GM13977 (cell line): ENCODE data around the gene CACTIN.

ENCODE experiments used
- DNase-seq: peaks from one replicate; pipeline ENCODE4 v3.0.0; 2012; ENCODE audit warnings: low spot score
- in situ Hi-C: fragments of 300-500 bp; cut with MboI; formaldehyde crosslinking; loops from one replicate; pipeline ENCODE4 v1.12.0; 2022; ENCODE audit warnings: low sequenced_read_pairs, low pct_unique_long_range_greater_than_20kb, mixed read lengths, inconsistent platforms; ENCODE audit not compliant: unreplicated experiment
- TF ChIP-seq, protein P1 (sequence below): IDR thresholded peaks from 2 replicates; pipeline ENCODE4 v1.5.1; 2012; ENCODE audit warnings: mild to moderate bottlenecking, control low read depth; ENCODE audit not compliant: insufficient read depth; ENCODE audit errors: extremely low read depth, missing control alignments

CACTIN gene

DNA sequence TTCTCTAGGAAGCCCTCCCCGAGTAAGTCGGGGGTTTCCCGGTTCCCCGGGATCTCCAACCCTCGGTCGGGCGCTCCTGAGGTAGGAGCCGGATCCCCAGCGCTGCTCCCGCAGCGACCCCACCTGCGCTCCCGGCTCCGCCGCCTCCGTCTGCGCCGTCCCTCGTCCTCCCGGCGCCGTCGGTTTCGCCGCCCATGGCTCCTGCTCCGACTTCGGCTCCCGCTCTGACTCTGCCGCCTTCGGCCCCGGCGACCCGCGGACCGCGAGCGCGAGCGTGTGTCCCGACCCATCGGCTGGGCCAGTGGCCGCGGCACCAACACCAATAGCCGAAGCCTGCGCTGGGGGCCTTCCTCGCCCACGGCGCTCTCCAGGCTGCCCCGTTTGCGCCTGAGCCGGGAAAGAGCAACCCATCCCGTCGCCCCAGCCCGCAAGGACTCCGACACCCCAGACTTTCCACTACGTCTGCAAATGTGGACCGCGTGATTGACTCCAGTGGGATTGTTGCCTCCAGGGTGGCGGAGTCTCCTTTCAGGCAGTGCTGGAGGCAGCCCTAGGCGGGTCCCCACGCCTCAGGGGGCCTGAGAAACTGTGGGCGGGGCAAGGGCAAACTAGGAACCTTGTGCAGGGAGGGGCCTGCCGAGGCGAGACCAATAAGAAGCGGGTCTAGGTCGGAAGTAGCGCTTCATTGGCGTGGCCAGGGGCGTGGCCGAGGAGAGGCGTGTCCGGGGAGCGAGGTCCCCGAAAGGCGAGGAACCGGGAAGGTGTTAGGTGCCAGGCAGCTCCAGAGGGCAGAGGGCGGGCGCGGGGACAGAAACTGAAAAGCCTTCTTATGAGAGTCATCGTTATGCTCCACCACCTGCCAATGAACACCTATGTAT lies at the start of gene CACTIN:
TSS of gene CACTIN (minus strand) at position 318 of the 878 bp plus-strand sequence. CDS start at position 290, 28 bp downstream.
- TF ChIP-seq, protein P1, sequence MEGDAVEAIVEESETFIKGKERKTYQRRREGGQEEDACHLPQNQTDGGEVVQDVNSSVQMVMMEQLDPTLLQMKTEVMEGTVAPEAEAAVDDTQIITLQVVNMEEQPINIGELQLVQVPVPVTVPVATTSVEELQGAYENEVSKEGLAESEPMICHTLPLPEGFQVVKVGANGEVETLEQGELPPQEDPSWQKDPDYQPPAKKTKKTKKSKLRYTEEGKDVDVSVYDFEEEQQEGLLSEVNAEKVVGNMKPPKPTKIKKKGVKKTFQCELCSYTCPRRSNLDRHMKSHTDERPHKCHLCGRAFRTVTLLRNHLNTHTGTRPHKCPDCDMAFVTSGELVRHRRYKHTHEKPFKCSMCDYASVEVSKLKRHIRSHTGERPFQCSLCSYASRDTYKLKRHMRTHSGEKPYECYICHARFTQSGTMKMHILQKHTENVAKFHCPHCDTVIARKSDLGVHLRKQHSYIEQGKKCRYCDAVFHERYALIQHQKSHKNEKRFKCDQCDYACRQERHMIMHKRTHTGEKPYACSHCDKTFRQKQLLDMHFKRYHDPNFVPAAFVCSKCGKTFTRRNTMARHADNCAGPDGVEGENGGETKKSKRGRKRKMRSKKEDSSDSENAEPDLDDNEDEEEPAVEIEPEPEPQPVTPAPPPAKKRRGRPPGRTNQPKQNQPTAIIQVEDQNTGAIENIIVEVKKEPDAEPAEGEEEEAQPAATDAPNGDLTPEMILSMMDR = no peak
- in situ Hi-C loops = no loop called here
- peak; percentile 100 for DNase-seq

DNA sequence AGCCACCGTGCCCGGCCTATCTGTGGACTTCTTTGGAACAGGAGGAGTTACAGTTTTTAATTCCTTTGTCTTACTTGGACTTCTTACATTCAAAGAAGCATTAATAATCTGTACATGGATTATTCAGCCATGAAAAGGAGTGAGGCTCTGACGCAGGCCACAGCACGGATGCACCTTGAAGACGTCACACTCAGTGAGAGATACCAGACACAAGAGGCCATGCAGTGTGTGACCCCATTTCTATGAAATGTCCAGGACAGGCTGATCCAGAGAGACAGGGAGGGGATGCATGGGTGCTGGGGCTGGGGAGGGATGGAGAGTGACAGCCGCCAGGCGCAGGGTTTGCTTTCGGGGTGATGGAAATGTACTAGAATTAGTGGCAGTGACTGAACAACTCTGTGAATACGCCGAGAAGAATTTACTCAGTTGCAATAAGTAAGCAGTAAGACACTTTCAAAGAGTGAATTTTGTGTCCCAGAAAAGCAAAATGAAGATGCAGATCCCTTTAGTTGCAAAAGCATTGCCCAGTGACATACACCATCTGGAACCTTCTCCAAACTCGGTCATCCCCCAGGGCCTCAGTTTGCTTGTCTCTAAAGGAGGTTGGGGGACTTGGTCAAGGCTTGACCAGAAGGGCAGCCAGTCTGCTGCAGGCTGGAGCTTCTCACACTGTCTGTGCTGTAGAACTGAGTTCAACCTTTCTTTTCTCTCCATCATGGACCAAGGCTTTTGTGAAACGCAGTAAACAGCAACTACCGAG lies 48.4 kb upstream of the CACTIN start:
- no peak for DNase-seq
- in situ Hi-C loops = no loop called here
- TF ChIP-seq, protein P1 = no peak

DNA sequence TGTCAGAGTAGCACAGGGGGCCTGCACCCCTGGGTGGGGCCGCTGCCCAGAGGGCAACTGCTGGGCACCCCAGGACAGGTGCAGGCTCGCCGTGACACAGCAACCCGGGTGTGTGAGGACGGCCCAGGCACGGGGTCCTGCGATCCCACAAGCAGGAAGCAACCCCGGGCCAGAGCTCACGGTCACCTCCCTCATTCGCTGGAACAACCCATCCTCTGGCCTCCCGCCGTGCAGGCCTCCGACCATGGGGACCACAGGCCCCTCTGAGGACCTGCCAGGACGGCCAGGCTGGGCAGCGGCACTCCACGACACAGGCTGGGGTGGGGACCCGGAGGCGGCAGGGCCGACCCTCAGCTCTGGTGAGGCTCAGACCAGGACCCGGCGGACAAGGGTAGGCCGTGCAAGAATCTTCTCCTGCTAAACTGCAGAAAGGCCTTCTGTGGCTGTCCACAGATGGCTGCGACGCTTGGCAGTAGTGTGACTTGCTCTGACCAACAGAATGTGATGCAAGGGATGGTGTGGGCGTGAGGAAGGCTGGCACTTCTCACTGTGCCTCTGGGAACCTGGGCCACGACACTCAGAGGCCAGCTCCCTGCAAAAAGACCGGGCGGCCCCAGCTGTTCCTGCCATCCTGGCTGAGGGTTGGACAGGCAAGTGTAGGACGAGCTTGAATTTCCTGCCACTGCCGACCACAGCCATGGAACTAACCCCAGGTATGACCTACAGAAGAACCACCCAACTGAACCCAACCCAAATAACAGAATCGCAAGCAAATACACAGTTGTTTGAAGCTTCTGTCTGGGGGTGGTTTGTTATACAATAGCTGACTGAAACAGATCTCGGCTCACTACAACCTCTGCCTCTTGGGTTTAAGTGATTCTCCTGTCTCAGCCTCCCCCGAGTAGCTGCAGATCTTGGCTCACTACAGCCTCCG lies 47.2 kb upstream of the CACTIN start:
- in situ Hi-C loops = no loop called here
- no peak for DNase-seq
- TF ChIP-seq, protein P1 = no peak

DNA sequence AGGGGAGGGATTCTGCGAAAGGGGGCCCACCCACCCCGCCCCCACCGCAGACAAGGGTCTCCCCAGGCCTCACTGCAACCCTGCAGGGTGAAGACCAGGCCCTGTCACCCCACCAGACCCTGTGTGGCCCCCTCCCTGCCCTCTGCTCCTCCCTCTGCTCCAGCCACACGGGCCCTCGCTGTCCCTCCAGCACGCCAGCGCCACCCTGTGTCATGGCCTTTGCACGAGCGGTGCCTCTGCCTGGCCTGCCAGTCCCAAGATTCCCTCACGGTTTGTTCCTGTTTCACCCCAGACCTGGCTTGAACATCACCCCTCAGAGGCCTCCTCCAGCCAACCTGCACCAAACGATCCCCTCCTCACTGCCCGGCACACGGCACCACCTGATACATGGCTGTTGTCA lies 46.4 kb upstream of the CACTIN start:
- DNase-seq = no peak
- TF ChIP-seq, protein P1 = peak; percentile 17
- in situ Hi-C loops = no loop called here

DNA sequence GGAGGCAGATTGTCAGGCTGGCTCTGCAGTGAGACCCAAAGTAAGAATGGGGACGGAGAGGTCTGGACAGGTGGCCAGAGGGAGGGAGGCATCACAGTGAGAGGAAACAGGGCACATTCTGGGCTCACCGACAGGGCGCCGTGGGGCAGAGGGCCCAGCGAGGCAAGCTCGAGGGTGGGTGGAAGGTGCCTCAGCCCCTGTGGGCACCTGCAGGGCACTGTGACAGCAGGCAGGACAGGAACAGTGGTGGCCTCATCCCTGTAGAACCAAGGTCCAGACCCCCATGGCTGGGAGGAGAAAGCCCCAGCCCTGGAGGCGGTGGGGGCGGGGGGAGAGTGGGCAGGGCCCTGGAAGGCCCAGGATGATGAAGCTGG lies 46.0 kb upstream of the CACTIN start:
- no peak for DNase-seq
- TF ChIP-seq, protein P1 = no peak
- in situ Hi-C loops = no loop called here
